HepG2 (cell line): ENCODE results near the gene PCSK6. TPM values are rescaled to one million over a fixed set of nuclear protein-coding genes. Genes with fewer than 3 reads are reported as not detected.

Experiments
- CBX2 ChIP-seq, 2 experiments: fragments of 200-600 bp in 1 of 2; sonication (generic); formaldehyde crosslinking in 1 of 2; IDR thresholded peaks; 2 replicates each; pipeline versions ENCODE4 v1.7.0 to v1.8.1; 2018 to 2022; ENCODE audit warnings: low read depth in 2 of 2, low read length in 1 of 2, mild to moderate bottlenecking in 1 of 2, missing genetic modification reagents in 1 of 2
- MAF1 ChIP-seq: sonication (generic); formaldehyde crosslinking; IDR thresholded peaks from 2 replicates; pipeline ENCODE4 v1.5.0; 2020; ENCODE audit warnings: missing genetic modification reagents, borderline replicate concordance
- PHF8 ChIP-seq: sonication (generic); formaldehyde crosslinking; IDR thresholded peaks from 2 replicates; pipeline ENCODE4 v1.5.0; 2020; ENCODE audit warnings: missing genetic modification reagents
- RORA ChIP-seq: sonication (generic); formaldehyde crosslinking; IDR thresholded peaks from 2 replicates; pipeline ENCODE4 v1.5.0; 2020; ENCODE audit warnings: mild to moderate bottlenecking, missing genetic modification reagents, moderate library complexity
- ZFY ChIP-seq: sonication (generic); formaldehyde crosslinking; IDR thresholded peaks from 2 replicates; pipeline ENCODE4 v1.4.0; 2020; ENCODE audit warnings: missing genetic modification reagents
- ZNF547 ChIP-seq: sonication (generic); formaldehyde crosslinking; IDR thresholded peaks from 2 replicates; pipeline ENCODE4 v1.5.1; 2020; ENCODE audit warnings: mild to moderate bottlenecking, missing genetic modification reagents
- ZNF83 ChIP-seq: sonication (generic); formaldehyde crosslinking; IDR thresholded peaks from 2 replicates; pipeline ENCODE4 v1.4.0; 2020; ENCODE audit warnings: missing genetic modification reagents, mild to moderate bottlenecking, borderline replicate concordance
- polyA plus RNA-seq, 8 experiments: library from polyadenylated mRNA; depleted of rRNA in 3 of 8; stranded (reverse) in 7 of 8; unstranded in 1 of 8; fragments of >200 nt; fragmentation: Illumina TruSeq in 4 of 8; extraction: Trizol in 4 of 8; gene quantifications; 2 replicates each; pipeline versions ENCODE4 v1.2.1 to v1.2.3, GENCODE V29; 2011 to 2016; ENCODE audit warnings: low read depth in 4 of 8, missing spikeins in 1 of 8, mixed read lengths in 1 of 8; ENCODE audit not compliant: insufficient read depth in 1 of 8
- total RNA-seq, 5 experiments: library from RNA; depleted of rRNA; stranded (reverse); fragments of >200 nt; fragmentation: Illumina TruSeq; extraction: Trizol; gene quantifications; 2 replicates each; pipeline ENCODE4 v1.2.3, GENCODE V29; 2016; ENCODE audit warnings: low read depth in 1 of 5
- TF ChIP-seq, protein P1 (sequence below): IDR thresholded peaks from 2 replicates; pipeline ENCODE4 v1.6.1; 2012; ENCODE audit warnings: low read length, improper control_type of control experiment
- TF ChIP-seq, protein P2 (sequence below): sonication (generic); formaldehyde crosslinking; conservative IDR thresholded peaks from 2 replicates; pipeline ENCODE4 v1.5.0; 2020; ENCODE audit warnings: missing genetic modification reagents
- TF ChIP-seq, protein P3 (sequence below): sonication (generic); formaldehyde crosslinking; IDR thresholded peaks from 2 replicates; pipeline ENCODE4 v1.4.0; 2020; ENCODE audit warnings: missing genetic modification reagents, borderline replicate concordance
- TF ChIP-seq, protein P4 (sequence below): sonication (generic); formaldehyde crosslinking; IDR thresholded peaks from 2 replicates; pipeline ENCODE4 v1.9.0; 2021; ENCODE audit warnings: mild to moderate bottlenecking, missing genetic modification reagents

The PCSK6 gene
- total and polyA plus RNA-seq, 2 of the 13 experiments (the other 11 are each of a cell fraction or from before 2014, with no cell fraction given) = 56.5 to 155 TPM

DNA sequence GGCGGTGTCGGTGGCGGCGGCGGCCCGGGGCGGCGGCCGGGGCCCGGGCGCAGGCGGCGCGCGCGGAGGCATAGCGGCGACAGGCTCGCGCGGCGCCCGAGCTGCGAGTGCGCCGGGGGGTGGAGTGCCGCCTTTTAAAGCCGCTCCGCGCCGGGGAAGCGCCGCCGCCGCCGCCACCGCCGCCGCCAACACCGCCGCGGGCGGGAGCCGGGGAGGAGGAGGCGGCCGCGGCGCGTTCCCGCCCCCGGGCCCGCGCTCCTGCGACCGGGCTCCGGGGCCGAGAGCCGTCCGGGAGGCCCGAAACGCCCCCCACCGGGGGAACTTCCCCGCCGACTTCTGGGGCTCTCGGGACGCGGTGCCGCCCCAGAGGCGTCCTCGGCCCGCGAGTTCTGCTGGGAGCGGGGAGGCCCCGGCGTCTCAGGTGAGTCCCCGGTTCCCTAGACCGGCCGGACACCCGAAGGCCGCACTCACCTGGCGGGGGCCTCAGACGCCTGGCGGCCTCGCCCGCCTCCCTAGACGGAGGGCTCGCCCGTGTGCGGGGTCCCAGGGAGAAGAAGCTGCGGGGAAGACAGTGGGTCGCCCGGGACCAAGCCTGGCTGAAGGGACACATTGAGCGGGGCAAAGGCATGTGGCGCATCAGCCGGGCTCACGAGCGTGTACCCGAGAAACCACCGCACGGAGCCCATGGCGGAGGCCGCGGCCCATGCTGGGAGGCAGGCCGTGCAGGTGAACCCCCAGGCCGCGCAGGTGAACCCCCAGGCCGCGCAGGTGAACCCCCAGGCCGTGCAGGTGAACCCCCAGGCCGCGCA lies at the start of gene PCSK6 (continued):
- TF ChIP-seq CBX2 (IDR thresholded peaks at IDR 0.05; ENCODE audit: low read depth, low read length) (no peak), CBX2 (CRISPR knock-in tag; IDR thresholded peaks at IDR 0.05; ENCODE audit: low read depth) (no peak), MAF1 (no peak), PHF8 (peak; percentile 22; the same call in 1 of the 2 replicates), ZNF83 (CRISPR knock-in tag) (no peak), RORA (CRISPR knock-in tag) (no peak), ZNF547 (CRISPR knock-in tag) (no peak; the same call in 1 of the 2 replicates), ZFY (CRISPR knock-in tag) (peak; percentile 30)
- TF ChIP-seq, protein P1, sequence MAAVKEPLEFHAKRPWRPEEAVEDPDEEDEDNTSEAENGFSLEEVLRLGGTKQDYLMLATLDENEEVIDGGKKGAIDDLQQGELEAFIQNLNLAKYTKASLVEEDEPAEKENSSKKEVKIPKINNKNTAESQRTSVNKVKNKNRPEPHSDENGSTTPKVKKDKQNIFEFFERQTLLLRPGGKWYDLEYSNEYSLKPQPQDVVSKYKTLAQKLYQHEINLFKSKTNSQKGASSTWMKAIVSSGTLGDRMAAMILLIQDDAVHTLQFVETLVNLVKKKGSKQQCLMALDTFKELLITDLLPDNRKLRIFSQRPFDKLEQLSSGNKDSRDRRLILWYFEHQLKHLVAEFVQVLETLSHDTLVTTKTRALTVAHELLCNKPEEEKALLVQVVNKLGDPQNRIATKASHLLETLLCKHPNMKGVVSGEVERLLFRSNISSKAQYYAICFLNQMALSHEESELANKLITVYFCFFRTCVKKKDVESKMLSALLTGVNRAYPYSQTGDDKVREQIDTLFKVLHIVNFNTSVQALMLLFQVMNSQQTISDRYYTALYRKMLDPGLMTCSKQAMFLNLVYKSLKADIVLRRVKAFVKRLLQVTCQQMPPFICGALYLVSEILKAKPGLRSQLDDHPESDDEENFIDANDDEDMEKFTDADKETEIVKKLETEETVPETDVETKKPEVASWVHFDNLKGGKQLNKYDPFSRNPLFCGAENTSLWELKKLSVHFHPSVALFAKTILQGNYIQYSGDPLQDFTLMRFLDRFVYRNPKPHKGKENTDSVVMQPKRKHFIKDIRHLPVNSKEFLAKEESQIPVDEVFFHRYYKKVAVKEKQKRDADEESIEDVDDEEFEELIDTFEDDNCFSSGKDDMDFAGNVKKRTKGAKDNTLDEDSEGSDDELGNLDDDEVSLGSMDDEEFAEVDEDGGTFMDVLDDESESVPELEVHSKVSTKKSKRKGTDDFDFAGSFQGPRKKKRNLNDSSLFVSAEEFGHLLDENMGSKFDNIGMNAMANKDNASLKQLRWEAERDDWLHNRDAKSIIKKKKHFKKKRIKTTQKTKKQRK = no peak
- TF ChIP-seq, protein P2, sequence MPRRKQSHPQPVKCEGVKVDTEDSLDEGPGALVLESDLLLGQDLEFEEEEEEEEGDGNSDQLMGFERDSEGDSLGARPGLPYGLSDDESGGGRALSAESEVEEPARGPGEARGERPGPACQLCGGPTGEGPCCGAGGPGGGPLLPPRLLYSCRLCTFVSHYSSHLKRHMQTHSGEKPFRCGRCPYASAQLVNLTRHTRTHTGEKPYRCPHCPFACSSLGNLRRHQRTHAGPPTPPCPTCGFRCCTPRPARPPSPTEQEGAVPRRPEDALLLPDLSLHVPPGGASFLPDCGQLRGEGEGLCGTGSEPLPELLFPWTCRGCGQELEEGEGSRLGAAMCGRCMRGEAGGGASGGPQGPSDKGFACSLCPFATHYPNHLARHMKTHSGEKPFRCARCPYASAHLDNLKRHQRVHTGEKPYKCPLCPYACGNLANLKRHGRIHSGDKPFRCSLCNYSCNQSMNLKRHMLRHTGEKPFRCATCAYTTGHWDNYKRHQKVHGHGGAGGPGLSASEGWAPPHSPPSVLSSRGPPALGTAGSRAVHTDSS (CRISPR knock-in tag) = no peak
- TF ChIP-seq, protein P3, sequence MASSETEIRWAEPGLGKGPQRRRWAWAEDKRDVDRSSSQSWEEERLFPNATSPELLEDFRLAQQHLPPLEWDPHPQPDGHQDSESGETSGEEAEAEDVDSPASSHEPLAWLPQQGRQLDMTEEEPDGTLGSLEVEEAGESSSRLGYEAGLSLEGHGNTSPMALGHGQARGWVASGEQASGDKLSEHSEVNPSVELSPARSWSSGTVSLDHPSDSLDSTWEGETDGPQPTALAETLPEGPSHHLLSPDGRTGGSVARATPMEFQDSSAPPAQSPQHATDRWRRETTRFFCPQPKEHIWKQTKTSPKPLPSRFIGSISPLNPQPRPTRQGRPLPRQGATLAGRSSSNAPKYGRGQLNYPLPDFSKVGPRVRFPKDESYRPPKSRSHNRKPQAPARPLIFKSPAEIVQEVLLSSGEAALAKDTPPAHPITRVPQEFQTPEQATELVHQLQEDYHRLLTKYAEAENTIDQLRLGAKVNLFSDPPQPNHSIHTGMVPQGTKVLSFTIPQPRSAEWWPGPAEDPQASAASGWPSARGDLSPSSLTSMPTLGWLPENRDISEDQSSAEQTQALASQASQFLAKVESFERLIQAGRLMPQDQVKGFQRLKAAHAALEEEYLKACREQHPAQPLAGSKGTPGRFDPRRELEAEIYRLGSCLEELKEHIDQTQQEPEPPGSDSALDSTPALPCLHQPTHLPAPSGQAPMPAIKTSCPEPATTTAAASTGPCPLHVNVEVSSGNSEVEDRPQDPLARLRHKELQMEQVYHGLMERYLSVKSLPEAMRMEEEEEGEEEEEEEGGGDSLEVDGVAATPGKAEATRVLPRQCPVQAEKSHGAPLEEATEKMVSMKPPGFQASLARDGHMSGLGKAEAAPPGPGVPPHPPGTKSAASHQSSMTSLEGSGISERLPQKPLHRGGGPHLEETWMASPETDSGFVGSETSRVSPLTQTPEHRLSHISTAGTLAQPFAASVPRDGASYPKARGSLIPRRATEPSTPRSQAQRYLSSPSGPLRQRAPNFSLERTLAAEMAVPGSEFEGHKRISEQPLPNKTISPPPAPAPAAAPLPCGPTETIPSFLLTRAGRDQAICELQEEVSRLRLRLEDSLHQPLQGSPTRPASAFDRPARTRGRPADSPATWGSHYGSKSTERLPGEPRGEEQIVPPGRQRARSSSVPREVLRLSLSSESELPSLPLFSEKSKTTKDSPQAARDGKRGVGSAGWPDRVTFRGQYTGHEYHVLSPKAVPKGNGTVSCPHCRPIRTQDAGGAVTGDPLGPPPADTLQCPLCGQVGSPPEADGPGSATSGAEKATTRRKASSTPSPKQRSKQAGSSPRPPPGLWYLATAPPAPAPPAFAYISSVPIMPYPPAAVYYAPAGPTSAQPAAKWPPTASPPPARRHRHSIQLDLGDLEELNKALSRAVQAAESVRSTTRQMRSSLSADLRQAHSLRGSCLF (CRISPR knock-in tag) = no peak
- TF ChIP-seq, protein P4, sequence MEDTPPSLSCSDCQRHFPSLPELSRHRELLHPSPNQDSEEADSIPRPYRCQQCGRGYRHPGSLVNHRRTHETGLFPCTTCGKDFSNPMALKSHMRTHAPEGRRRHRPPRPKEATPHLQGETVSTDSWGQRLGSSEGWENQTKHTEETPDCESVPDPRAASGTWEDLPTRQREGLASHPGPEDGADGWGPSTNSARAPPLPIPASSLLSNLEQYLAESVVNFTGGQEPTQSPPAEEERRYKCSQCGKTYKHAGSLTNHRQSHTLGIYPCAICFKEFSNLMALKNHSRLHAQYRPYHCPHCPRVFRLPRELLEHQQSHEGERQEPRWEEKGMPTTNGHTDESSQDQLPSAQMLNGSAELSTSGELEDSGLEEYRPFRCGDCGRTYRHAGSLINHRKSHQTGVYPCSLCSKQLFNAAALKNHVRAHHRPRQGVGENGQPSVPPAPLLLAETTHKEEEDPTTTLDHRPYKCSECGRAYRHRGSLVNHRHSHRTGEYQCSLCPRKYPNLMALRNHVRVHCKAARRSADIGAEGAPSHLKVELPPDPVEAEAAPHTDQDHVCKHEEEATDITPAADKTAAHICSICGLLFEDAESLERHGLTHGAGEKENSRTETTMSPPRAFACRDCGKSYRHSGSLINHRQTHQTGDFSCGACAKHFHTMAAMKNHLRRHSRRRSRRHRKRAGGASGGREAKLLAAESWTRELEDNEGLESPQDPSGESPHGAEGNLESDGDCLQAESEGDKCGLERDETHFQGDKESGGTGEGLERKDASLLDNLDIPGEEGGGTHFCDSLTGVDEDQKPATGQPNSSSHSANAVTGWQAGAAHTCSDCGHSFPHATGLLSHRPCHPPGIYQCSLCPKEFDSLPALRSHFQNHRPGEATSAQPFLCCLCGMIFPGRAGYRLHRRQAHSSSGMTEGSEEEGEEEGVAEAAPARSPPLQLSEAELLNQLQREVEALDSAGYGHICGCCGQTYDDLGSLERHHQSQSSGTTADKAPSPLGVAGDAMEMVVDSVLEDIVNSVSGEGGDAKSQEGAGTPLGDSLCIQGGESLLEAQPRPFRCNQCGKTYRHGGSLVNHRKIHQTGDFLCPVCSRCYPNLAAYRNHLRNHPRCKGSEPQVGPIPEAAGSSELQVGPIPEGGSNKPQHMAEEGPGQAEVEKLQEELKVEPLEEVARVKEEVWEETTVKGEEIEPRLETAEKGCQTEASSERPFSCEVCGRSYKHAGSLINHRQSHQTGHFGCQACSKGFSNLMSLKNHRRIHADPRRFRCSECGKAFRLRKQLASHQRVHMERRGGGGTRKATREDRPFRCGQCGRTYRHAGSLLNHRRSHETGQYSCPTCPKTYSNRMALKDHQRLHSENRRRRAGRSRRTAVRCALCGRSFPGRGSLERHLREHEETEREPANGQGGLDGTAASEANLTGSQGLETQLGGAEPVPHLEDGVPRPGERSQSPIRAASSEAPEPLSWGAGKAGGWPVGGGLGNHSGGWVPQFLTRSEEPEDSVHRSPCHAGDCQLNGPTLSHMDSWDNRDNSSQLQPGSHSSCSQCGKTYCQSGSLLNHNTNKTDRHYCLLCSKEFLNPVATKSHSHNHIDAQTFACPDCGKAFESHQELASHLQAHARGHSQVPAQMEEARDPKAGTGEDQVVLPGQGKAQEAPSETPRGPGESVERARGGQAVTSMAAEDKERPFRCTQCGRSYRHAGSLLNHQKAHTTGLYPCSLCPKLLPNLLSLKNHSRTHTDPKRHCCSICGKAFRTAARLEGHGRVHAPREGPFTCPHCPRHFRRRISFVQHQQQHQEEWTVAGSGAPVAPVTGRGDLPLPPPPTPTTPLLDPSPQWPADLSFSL (CRISPR knock-in tag) = no peak
